ENCODE measurements around the gene TTI1. TPM values are rescaled to one million over a fixed set of nuclear protein-coding genes. Genes with fewer than 3 reads are reported as not detected.

TTI1 gene
- total RNA-seq, 1 donor from 2014 or later, result 52.1 TPM

GRCh38 chr20:37955511-37955910 lies 77.7 kb downstream of the TTI1 start:
- no peaks in the 10 kb centered on the region for H3K36me3 ChIP-seq
- no peak for DNase-seq (ENCODE audit: low spot score)
- no peaks in the 10 kb centered on the region for H3K79me2 ChIP-seq (ENCODE audit: low read depth)
- H2AFZ ChIP-seq (replicated peaks), result no peak overlapping the region
- H3K9me3 Mint-ChIP-seq, result peaks cover 12% of the 10 kb centered on the region
- no peak overlapping the region for H3K4me3 Mint-ChIP-seq
- no peaks in the 10 kb centered on the region for H3K9me3 ChIP-seq (ENCODE audit: low read depth)
- peaks cover 5% of the 10 kb centered on the region for H3K27me3 Mint-ChIP-seq (ENCODE audit: insufficient read depth, low read depth)
- no peak overlapping the region for H3K4me3 ChIP-seq
- H3K4me2 ChIP-seq, result no peak overlapping the region
- H3K4me1 ChIP-seq, result peaks cover 13% of the 10 kb centered on the region
- H3K9ac ChIP-seq, result no peak overlapping the region
- H4K20me1 ChIP-seq (ENCODE audit: low read depth), result no peaks in the 10 kb centered on the region
- no peaks in the 10 kb centered on the region for H3K27me3 ChIP-seq
- no peaks in the 10 kb centered on the region for H3F3A ChIP-seq (ENCODE audit: low read depth)
- no peaks in the 10 kb centered on the region for H3K36me3 Mint-ChIP-seq
- H3K4me1 Mint-ChIP-seq, result peaks cover 14% of the 10 kb centered on the region
- no peak for TF ChIP-seq EZH2 (IDR thresholded peaks at IDR 0.05)
- TF ChIP-seq EZH2phosphoT487 (IDR thresholded peaks at IDR 0.05), result no peak
- no peak for TF ChIP-seq CTCF (IDR thresholded peaks at IDR 0.05)
- H3K27ac Mint-ChIP-seq, result no peak overlapping the region
- H3K27ac ChIP-seq, result no peak overlapping the region

GRCh38 chr20:37954626-37955025 lies 78.6 kb downstream of the TTI1 start:
- H3F3A ChIP-seq (ENCODE audit: low read depth), result no peaks in the 10 kb centered on the region
- TF ChIP-seq CTCF (IDR thresholded peaks at IDR 0.05) (no peak), EZH2 (IDR thresholded peaks at IDR 0.05) (no peak), EZH2phosphoT487 (IDR thresholded peaks at IDR 0.05) (no peak)
- H3K9me3 Mint-ChIP-seq, result peaks cover 10% of the 10 kb centered on the region
- H3K27me3 Mint-ChIP-seq (ENCODE audit: insufficient read depth, low read depth), result peaks cover 5% of the 10 kb centered on the region
- H3K9me3 ChIP-seq (ENCODE audit: low read depth), result no peaks in the 10 kb centered on the region
- no peak overlapping the region for H3K4me3 Mint-ChIP-seq
- no peak overlapping the region for H2AFZ ChIP-seq (replicated peaks)
- H3K79me2 ChIP-seq (ENCODE audit: low read depth), result no peaks in the 10 kb centered on the region
- no peaks in the 10 kb centered on the region for H4K20me1 ChIP-seq (ENCODE audit: low read depth)
- H3K27ac ChIP-seq, result no peak overlapping the region
- no peaks in the 10 kb centered on the region for H3K36me3 Mint-ChIP-seq
- DNase-seq (ENCODE audit: low spot score), result no peak
- H3K9ac ChIP-seq, result no peak overlapping the region
- no peaks in the 10 kb centered on the region for H3K27me3 ChIP-seq
- H3K27ac Mint-ChIP-seq, result no peak overlapping the region
- no peak overlapping the region for H3K4me2 ChIP-seq
- no peaks in the 10 kb centered on the region for H3K36me3 ChIP-seq
- peaks cover 14% of the 10 kb centered on the region for H3K4me1 Mint-ChIP-seq
- H3K4me1 ChIP-seq, result peaks cover 13% of the 10 kb centered on the region
- no peak overlapping the region for H3K4me3 ChIP-seq

GRCh38 chr20:37954190-37954589 lies 79.1 kb downstream of the TTI1 start:
- no peak overlapping the region for H3K9ac ChIP-seq
- TF ChIP-seq EZH2 (IDR thresholded peaks at IDR 0.05) (no peak), EZH2phosphoT487 (IDR thresholded peaks at IDR 0.05) (no peak), CTCF (IDR thresholded peaks at IDR 0.05) (no peak)
- DNase-seq (ENCODE audit: low spot score), result no peak
- no peak overlapping the region for H2AFZ ChIP-seq (replicated peaks)
- H3K36me3 Mint-ChIP-seq, result no peaks in the 10 kb centered on the region
- H3K36me3 ChIP-seq, result no peaks in the 10 kb centered on the region
- no peak overlapping the region for H3K27ac Mint-ChIP-seq
- no peak overlapping the region for H3K4me3 ChIP-seq
- no peak overlapping the region for H3K4me2 ChIP-seq
- no peaks in the 10 kb centered on the region for H3K27me3 ChIP-seq
- no peaks in the 10 kb centered on the region for H4K20me1 ChIP-seq (ENCODE audit: low read depth)
- H3K79me2 ChIP-seq (ENCODE audit: low read depth), result no peaks in the 10 kb centered on the region
- H3K27me3 Mint-ChIP-seq (ENCODE audit: insufficient read depth, low read depth), result peaks cover 5% of the 10 kb centered on the region
- peaks cover 9% of the 10 kb centered on the region for H3K4me1 ChIP-seq
- H3K9me3 Mint-ChIP-seq, result peaks cover 10% of the 10 kb centered on the region
- H3K4me3 Mint-ChIP-seq, result no peak overlapping the region
- no peaks in the 10 kb centered on the region for H3K9me3 ChIP-seq (ENCODE audit: low read depth)
- H3K27ac ChIP-seq, result no peak overlapping the region
- no peaks in the 10 kb centered on the region for H3F3A ChIP-seq (ENCODE audit: low read depth)
- peaks cover 14% of the 10 kb centered on the region for H3K4me1 Mint-ChIP-seq

Measured in neural progenitor cell (in vitro differentiated cells).